ENCODE results near the gene RAD52.

RAD52 gene

GRCh38 chr12:865614-866013 is 83.9 kb downstream of the RAD52 start:
- no peak for DNase-seq

GRCh38 chr12:863285-863684 is 86.2 kb downstream of the RAD52 start:
- DNase-seq = no peak

- DNase-seq = no peak
Measured at GRCh38 chr12:862303-862911, 87.1 kb downstream of the RAD52 start.

All from CD4-positive, alpha-beta T cell treated with Interleukin-15 for 1 hour (primary cell).